GM18505 (cell line): ENCODE results near the gene BRD8.
"Not testable (repeated sequence)": the region's sequence is repeated elsewhere in the genome, so short reads cannot be mapped to it uniquely, and the experiment has no call there.

Experiments used
- ATAC-seq: cut with Tn5 transposase; IDR thresholded peaks from one replicate; pipeline ENCODE4 v1.9.1; 2021; ENCODE audit not compliant: unreplicated experiment
- POLR2A ChIP-seq: IDR thresholded peaks from 4 replicates; pipeline ENCODE4 v1.6.1; 2011; ENCODE audit warnings: borderline replicate concordance; ENCODE audit not compliant: insufficient read depth, insufficient read length; ENCODE audit errors: extremely low read depth

BRD8 gene

GRCh38 chr5:138180183-138180782 is 1.9 kb upstream of the BRD8 start:
- TF ChIP-seq POLR2A, result no peak
- ATAC-seq, result no peak

DNA sequence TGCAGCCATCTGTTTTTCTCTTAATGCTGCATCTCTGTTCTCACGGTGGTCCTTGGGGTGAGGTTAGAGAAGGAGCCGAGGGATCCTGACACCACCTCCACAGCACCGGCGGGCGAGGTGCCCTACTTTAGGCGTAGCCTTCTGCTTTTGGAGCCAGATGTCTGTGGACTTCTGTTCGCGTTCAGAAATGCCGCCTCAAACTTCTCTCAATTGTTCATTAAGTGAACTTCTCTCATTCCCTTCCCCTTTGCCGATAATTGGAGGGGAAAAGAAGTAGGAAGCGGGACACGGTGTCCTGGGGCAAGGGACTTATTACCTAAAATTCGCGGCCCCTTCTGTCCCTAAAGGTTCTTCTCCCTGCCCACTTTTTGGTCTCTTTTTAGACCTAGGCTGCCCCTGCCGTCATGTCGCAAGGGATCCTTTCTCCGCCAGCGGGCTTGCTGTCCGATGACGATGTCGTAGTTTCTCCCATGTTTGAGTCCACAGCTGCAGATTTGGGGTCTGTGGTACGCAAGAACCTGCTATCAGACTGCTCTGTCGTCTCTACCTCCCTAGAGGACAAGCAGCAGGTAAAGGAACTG is 937 bp upstream of the BRD8 start:
- no peak for ATAC-seq
- no peak for TF ChIP-seq POLR2A

- ATAC-seq, result no peak
- no peak for TF ChIP-seq POLR2A
Measured at GRCh38 chr5:138177941-138178515, 402 bp downstream of the BRD8 start.

GRCh38 chr5:138170299-138170698 is 8.1 kb downstream of the BRD8 start:
- no peak for ATAC-seq
- no peak for TF ChIP-seq POLR2A

DNA sequence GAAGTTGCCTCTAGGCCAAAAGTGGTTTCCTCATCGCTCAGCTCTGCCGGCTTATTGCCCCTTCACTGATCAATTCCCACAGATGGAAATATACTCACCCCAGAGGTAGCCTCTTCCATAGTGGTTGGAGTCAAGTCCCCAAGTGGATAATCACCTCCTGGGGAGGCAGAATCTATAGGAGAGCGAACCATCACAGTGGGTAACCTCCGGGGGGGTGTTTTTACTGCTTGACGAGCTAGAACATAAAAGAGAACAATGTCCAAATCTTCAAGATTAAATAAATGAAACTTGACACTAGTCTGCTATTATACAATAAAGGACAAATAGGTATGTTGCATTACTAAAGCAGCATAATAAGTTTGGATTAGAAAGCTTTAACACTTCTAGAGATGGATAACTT is 9.3 kb downstream of the BRD8 start:
- TF ChIP-seq POLR2A, result no peak
- no peak for ATAC-seq

- no peak for TF ChIP-seq POLR2A
- ATAC-seq, result no peak
Measured at GRCh38 chr5:138163721-138164120, 14.7 kb downstream of the BRD8 start.

GRCh38 chr5:138160706-138161105 is 17.7 kb downstream of the BRD8 start:
- no peak for TF ChIP-seq POLR2A
- no peak for ATAC-seq

DNA sequence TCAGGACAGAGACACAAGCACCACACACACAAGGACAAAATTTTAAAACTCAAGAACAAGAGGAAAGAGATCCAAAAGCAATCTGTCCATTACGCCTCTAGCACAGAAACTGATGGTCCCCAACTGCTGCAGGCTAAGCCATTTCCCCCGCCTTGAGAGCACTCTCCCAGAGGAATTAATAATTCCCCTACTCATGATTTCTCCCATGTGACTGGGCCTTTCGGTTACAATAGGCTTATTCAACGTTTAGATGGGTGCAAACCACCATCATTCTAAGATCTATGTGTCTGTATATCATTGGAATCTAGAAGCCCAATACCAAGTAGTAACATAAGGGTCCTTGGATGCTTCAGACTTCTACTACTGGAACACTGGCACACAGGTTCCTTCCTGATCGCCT is 18.8 kb downstream of the BRD8 start:
- TF ChIP-seq POLR2A, result no peak
- no peak for ATAC-seq

GRCh38 chr5:138157626-138158025 is 20.8 kb downstream of the BRD8 start:
- no peak for TF ChIP-seq POLR2A

GRCh38 chr5:138155977-138156376 is 22.5 kb downstream of the BRD8 start:
- ATAC-seq, result not testable (repeated sequence)

More at GRCh38 chr5:138157626-138158025, 20.8 kb downstream of the BRD8 start:
- no peak for ATAC-seq

DNA sequence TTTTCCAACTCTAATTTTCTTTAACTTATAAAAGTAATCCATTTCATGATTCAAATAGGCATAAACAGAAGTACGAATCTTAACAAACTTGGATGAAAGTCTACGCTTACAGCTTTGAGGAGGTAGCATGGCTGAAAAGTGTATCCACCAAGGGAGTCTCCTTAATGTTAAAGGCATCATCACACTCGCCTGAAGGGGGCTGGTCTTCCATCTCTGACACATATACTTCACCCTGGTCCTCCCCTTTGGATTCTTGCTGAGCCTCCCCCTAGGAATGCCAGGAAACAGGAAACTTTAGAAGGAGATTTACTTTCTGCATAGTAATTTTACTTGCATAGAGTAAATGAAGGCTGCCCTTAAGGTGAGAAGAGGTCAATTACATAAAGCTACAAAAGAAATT is 28.9 kb downstream of the BRD8 start:
- no peak for TF ChIP-seq POLR2A
- ATAC-seq, result no peak

GRCh38 chr5:138148811-138149210 is 29.6 kb downstream of the BRD8 start:
- TF ChIP-seq POLR2A, result no peak
- no peak for ATAC-seq

DNA sequence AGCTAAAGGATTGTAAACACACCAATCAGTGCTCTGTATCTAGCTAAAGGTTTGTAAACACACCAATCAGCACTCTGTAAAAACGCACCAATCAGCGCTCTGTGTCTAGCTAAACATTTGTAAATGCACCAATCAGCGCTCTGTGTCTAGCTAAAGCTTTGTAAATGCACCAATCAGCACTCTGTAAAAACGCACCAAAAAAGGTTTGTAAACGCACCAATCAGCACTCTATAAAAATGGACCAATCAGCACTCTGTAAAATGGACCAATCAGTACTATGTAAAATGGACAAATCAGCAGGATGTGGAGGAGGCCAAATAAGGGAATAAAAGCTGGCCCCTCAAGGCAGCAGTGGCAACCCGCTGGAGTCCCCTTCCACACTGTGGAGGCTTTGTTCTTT is 34.9 kb downstream of the BRD8 start:
- not testable (repeated sequence) for ATAC-seq

DNA sequence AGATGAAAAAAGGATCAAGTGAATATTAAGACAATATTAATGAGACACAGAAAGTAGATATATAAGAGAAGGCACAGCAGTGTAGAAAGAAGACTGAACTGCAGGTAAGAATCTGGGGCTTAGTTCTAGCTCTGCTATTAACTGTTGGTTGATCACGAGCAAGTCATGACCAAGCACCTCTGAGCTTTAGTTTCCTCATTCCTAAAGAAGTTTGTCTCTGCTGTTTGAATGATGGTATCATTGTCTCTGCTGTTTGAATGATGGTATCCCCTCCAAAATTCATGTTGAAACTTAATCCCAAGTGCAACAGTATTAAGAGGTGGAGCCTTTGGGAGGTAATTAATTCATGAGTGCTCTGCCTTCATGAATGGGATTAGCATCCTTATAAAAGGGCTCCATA is 36.7 kb downstream of the BRD8 start:
- ATAC-seq, result no peak
- no peak for TF ChIP-seq POLR2A

DNA sequence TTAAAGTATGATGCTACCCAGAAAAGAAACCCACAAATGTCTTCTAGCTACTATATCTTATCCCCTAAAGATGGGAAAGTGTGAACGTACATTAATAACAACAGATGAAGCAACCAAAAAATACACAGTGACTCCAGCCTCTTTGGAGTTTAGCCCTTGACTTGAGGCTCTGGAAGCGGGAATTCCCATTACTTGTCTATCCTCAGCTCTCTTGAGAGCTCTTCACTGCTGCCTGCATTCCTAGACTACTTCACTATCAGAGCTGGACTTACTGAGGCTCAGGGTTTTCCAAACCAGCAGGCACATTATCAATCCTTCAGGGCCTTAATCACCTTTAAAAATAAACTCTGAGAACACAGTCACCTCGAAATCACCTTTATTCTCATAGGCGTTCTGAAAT is 38.2 kb downstream of the BRD8 start:
- ATAC-seq, result no peak
- no peak for TF ChIP-seq POLR2A
